NB4 (cell line): ENCODE data around the gene UTS2.

ENCODE experiments used
- CTCF ChIP-seq: IDR thresholded peaks from one replicate; pipeline ENCODE4 v1.5.1; 2012; ENCODE audit warnings: low read depth, low read length
- MYC ChIP-seq: IDR thresholded peaks from 2 replicates; pipeline ENCODE4 v1.6.1; 2011; ENCODE audit warnings: low read depth, low read length
- POLR2A ChIP-seq: IDR thresholded peaks from 2 replicates; pipeline ENCODE4 v1.6.1; 2011; ENCODE audit warnings: mild to moderate bottlenecking; ENCODE audit not compliant: insufficient read length; ENCODE audit errors: extremely low read depth

- TF ChIP-seq CTCF: no peak
- no peak for TF ChIP-seq POLR2A
- TF ChIP-seq MYC: no peak
Observed at GRCh38 chr1:7809742-7810141, 43.1 kb downstream of the UTS2 start.
